Activated gamma-delta T cell (primary cell): ENCODE results near the gene ZNF784.

Experiments
- DNase-seq: peaks from one replicate; lab custom pipeline; 2025; lab: John Stamatoyannopoulos, UW

ZNF784 gene

GRCh38 chr19:55643003-55643886 is 18.9 kb upstream of the ZNF784 start, which contains the start of gene ZNF581:
Gene ZNF581, plus strand, starts transcription at chr19:55643649. Its CDS starts 923 bp downstream, at chr19:55644572.
- peak; percentile 54 for DNase-seq

- DNase-seq: no peak
Measured at GRCh38 chr19:55642153-55643002, 18.0 kb upstream of the ZNF784 start.

- DNase-seq: no peak
Measured at GRCh38 chr19:55641426-55642152, 17.2 kb upstream of the ZNF784 start.

GRCh38 chr19:55640577-55641425 is 16.4 kb upstream of the ZNF784 start, which contains the start of gene ZNF580:
Gene ZNF580, plus strand, starts transcription at chr19:55641002. Its CDS starts 1,507 bp downstream, at chr19:55642509.
- DNase-seq: peak; percentile 51

- peak; percentile 55 for DNase-seq
Measured at GRCh38 chr19:55640043-55640576, 15.7 kb upstream of the ZNF784 start.

- DNase-seq: no peak
Measured at GRCh38 chr19:55638864-55639359, 14.5 kb upstream of the ZNF784 start.

GRCh38 chr19:55637534-55637933 is 13.2 kb upstream of the ZNF784 start:
- no peak for DNase-seq

GRCh38 chr19:55636723-55637122 is 12.4 kb upstream of the ZNF784 start:
- no peak for DNase-seq

- DNase-seq: no peak
Measured at GRCh38 chr19:55635856-55636440, 11.6 kb upstream of the ZNF784 start.

- DNase-seq: no peak
Measured at GRCh38 chr19:55635334-55635717, 11.0 kb upstream of the ZNF784 start.

- DNase-seq: no peak
Measured at GRCh38 chr19:55633861-55634260, 9.5 kb upstream of the ZNF784 start.

GRCh38 chr19:55632463-55632834 is 8.1 kb upstream of the ZNF784 start:
- no peak for DNase-seq

GRCh38 chr19:55626350-55626749 is 2.0 kb upstream of the ZNF784 start:
- DNase-seq: no peak

GRCh38 chr19:55625004-55625326 is 599 bp upstream of the ZNF784 start:
- no peak for DNase-seq

GRCh38 chr19:55623561-55623960 is 805 bp downstream of the ZNF784 start:
- DNase-seq: no peak

GRCh38 chr19:55623130-55623529 is 1.2 kb downstream of the ZNF784 start:
- no peak for DNase-seq

- DNase-seq: no peak
Measured at GRCh38 chr19:55622242-55622969, 2.0 kb downstream of the ZNF784 start.

- no peak for DNase-seq
Measured at GRCh38 chr19:55621673-55622231, 2.6 kb downstream of the ZNF784 start.

- no peak for DNase-seq
Measured at GRCh38 chr19:55621205-55621672, 3.1 kb downstream of the ZNF784 start.
